ENCODE measurements around the gene NAGA.

NAGA gene

DNA sequence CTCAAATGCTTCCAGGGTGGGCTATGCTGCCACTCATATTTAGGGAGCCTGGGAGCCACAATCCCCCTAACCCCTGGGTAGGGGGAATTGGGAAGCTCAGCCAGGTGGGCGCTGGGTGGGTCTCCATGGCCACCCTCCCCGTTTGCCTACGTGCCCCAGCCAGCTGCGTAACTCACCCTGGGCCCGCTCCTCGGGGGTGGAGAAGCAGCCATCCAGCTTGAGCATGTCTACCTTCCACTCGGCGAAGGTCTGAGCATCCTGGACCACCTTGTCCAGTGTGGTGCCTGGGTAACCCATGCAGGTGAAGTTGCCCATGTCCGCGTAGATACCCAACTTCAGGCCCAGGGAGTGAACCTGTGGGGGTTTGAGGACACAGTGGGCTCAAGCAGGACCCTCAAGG lies 3.7 kb downstream of the NAGA start:
- TF ChIP-seq EZH2phosphoT487 (IDR thresholded peaks at IDR 0.05; ENCODE audit: borderline replicate concordance, low read length): no peak
- TF ChIP-seq, protein P1, sequence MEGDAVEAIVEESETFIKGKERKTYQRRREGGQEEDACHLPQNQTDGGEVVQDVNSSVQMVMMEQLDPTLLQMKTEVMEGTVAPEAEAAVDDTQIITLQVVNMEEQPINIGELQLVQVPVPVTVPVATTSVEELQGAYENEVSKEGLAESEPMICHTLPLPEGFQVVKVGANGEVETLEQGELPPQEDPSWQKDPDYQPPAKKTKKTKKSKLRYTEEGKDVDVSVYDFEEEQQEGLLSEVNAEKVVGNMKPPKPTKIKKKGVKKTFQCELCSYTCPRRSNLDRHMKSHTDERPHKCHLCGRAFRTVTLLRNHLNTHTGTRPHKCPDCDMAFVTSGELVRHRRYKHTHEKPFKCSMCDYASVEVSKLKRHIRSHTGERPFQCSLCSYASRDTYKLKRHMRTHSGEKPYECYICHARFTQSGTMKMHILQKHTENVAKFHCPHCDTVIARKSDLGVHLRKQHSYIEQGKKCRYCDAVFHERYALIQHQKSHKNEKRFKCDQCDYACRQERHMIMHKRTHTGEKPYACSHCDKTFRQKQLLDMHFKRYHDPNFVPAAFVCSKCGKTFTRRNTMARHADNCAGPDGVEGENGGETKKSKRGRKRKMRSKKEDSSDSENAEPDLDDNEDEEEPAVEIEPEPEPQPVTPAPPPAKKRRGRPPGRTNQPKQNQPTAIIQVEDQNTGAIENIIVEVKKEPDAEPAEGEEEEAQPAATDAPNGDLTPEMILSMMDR (IDR thresholded peaks at IDR 0.05; ENCODE audit: low read depth, low read length, poor library complexity, severe bottlenecking): no peak
- H3K4me2 ChIP-seq (ENCODE audit: low read length): no peak overlapping the region

DNA sequence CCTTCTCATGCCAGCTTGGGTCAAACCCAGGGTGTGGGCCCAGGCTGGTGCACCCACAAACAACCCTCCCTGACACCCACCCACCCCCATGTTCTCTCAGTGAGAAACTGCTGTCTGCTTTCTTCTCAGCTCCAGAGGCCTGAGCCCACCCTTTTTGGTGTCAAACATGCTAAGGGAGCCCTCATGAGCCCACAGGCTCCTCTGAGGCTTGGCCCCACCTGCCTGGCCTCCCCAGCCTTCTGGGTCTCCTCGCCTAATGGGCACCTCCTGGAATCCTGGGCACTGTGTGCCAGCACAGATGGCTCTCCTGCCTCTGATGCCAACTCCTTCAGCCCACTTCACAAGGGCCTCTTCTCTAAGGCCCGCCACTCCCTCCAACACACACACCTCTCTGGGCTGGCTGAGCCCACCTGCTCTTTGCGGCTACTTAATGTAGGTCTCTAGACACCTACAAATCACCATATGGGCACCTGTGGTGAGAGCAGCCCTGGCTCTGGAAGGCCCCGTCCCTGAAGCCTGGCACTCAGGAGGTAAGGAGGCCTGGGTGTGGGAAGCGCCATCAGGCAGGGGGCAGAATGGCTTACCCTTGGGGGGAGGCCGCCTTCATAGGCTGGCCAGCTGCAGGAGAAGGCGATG lies 4.4 kb downstream of the NAGA start:
- TF ChIP-seq, protein P1 (IDR thresholded peaks at IDR 0.05; ENCODE audit: low read depth, low read length, poor library complexity, severe bottlenecking): no peak
- no peak for TF ChIP-seq EZH2phosphoT487 (IDR thresholded peaks at IDR 0.05; ENCODE audit: borderline replicate concordance, low read length)
- no peaks in the 10 kb centered on the region for H3K9me2 ChIP-seq (replicated peaks; ENCODE audit: control insufficient read depth, low read length)
- H3K79me2 ChIP-seq (ENCODE audit: control insufficient read depth, low read length): peaks cover 26% of the 10 kb centered on the region
- H3K4me1 ChIP-seq (ENCODE audit: control insufficient read depth, low read length): peaks cover 21% of the 10 kb centered on the region
- H4K20me1 ChIP-seq (ENCODE audit: control insufficient read depth, insufficient read depth, low read depth, low read length): no peaks in the 10 kb centered on the region
- H3K36me3 ChIP-seq (ENCODE audit: control insufficient read depth, low read length): peaks cover 66% of the 10 kb centered on the region
- H3K27me3 ChIP-seq (ENCODE audit: control insufficient read depth, low read length): no peaks in the 10 kb centered on the region
- no peaks in the 10 kb centered on the region for H3F3A ChIP-seq (ENCODE audit: control insufficient read depth, insufficient read depth)
- H3K27ac ChIP-seq (ENCODE audit: low read depth, low read length): no peak overlapping the region
- no peak overlapping the region for H3K4me3 ChIP-seq (ENCODE audit: low read length)
- H3K9me3 ChIP-seq (ENCODE audit: control insufficient read depth, insufficient read depth, low read length): no peaks in the 10 kb centered on the region
- H3K4me2 ChIP-seq (ENCODE audit: low read length): no peak overlapping the region

More for the DNA sequence above, 3.7 kb downstream of the NAGA start:
- H3K36me3 ChIP-seq (ENCODE audit: control insufficient read depth, low read length): peaks cover 59% of the 10 kb centered on the region
- H3K27ac ChIP-seq (ENCODE audit: low read depth, low read length): no peak overlapping the region
- peaks cover 26% of the 10 kb centered on the region for H3K4me1 ChIP-seq (ENCODE audit: control insufficient read depth, low read length)
- peaks cover 26% of the 10 kb centered on the region for H3K79me2 ChIP-seq (ENCODE audit: control insufficient read depth, low read length)
- no peaks in the 10 kb centered on the region for H3K9me3 ChIP-seq (ENCODE audit: control insufficient read depth, insufficient read depth, low read length)
- H3K27me3 ChIP-seq (ENCODE audit: control insufficient read depth, low read length): no peaks in the 10 kb centered on the region
- no peak overlapping the region for H3K4me3 ChIP-seq (ENCODE audit: low read length)
- H3F3A ChIP-seq (ENCODE audit: control insufficient read depth, insufficient read depth): no peaks in the 10 kb centered on the region
- no peaks in the 10 kb centered on the region for H4K20me1 ChIP-seq (ENCODE audit: control insufficient read depth, insufficient read depth, low read depth, low read length)
- H3K9me2 ChIP-seq (replicated peaks; ENCODE audit: control insufficient read depth, low read length): no peaks in the 10 kb centered on the region

DNA sequence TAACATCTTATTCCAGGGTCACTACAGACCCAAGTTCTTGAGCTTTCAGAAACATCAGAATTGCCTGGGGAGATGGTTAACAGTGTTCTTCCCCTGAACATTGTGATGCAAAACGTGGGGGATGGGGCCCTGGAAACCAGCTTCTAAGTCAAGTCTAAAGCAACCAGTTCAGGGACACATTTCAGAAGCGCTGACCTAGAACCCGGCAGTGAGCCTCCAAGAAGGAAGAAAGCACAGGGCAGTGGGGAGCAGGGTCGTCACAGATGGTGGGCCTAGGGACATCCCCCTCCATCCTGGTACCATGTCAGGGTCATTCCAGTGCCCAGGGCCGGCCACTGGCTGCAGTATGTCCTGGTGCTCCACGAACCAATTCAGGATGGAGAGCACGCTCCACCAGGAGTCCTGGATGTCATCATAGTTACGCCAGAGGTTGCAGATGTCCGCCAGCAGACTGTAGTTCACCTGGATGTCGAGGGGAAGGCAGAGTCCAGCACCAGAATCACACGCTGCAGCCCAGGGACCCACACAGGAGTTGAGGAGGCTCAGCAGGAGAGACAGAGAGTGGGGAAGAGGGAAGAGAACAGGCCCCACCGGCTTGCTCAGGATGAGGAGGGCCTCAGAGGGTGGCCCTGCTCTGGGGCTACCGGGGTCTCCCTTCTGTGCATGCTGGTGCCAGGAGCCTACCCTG lies 5.0 kb downstream of the NAGA start:
- no peak for TF ChIP-seq EZH2phosphoT487 (IDR thresholded peaks at IDR 0.05; ENCODE audit: borderline replicate concordance, low read length)
- TF ChIP-seq, protein P1 (IDR thresholded peaks at IDR 0.05; ENCODE audit: low read depth, low read length, poor library complexity, severe bottlenecking): no peak
- Histone ChIP-seq H3K27ac (ENCODE audit: low read depth, low read length) (no peak overlapping the region), H3K9me3 (ENCODE audit: control insufficient read depth, insufficient read depth, low read length) (no peaks in the 10 kb centered on the region), H3K79me2 (ENCODE audit: control insufficient read depth, low read length) (peaks cover 26% of the 10 kb centered on the region), H3K4me1 (ENCODE audit: control insufficient read depth, low read length) (peaks cover 16% of the 10 kb centered on the region), H4K20me1 (ENCODE audit: control insufficient read depth, insufficient read depth, low read depth, low read length) (no peaks in the 10 kb centered on the region), H3K27me3 (ENCODE audit: control insufficient read depth, low read length) (no peaks in the 10 kb centered on the region), H3K4me2 (ENCODE audit: low read length) (no peak overlapping the region), H3K9me2 (replicated peaks; ENCODE audit: control insufficient read depth, low read length) (no peaks in the 10 kb centered on the region), H3K36me3 (ENCODE audit: control insufficient read depth, low read length) (peaks cover 73% of the 10 kb centered on the region), H3K4me3 (ENCODE audit: low read length) (no peak overlapping the region), H3F3A (ENCODE audit: control insufficient read depth, insufficient read depth) (no peaks in the 10 kb centered on the region)

Measured in DOHH2 (cell line).